Fibroblast of skin of back (primary cell): ENCODE data around the gene SLC7A14.

ENCODE experiments used
- DNase-seq: peaks from one replicate; pipeline ENCODE4 v3.0.0-alpha.2; 2013

SLC7A14 gene

GRCh38 chr3:170532573-170532972 is 53.3 kb downstream of the SLC7A14 start:
- no peak for DNase-seq

GRCh38 chr3:170531657-170532335 is 54.1 kb downstream of the SLC7A14 start:
- no peak for DNase-seq

GRCh38 chr3:170531054-170531453 is 54.8 kb downstream of the SLC7A14 start:
- no peak for DNase-seq

GRCh38 chr3:170529912-170530311 is 56.0 kb downstream of the SLC7A14 start:
- DNase-seq: no peak

GRCh38 chr3:170529346-170529745 is 56.5 kb downstream of the SLC7A14 start:
- DNase-seq: no peak

- no peak for DNase-seq
Measured at GRCh38 chr3:170528726-170529125, 57.1 kb downstream of the SLC7A14 start.

GRCh38 chr3:170524073-170524472 is 61.8 kb downstream of the SLC7A14 start:
- no peak for DNase-seq

GRCh38 chr3:170523248-170523647 is 62.6 kb downstream of the SLC7A14 start:
- peak; percentile 24 for DNase-seq

- DNase-seq: no peak
Measured at GRCh38 chr3:170522201-170522600, 63.7 kb downstream of the SLC7A14 start.

- DNase-seq: no peak
Measured at GRCh38 chr3:170520996-170521395, 64.9 kb downstream of the SLC7A14 start.

- DNase-seq: no peak
Measured at GRCh38 chr3:170517242-170517945, 68.5 kb downstream of the SLC7A14 start.

- no peak for DNase-seq
Measured at GRCh38 chr3:170513642-170514041, 72.2 kb downstream of the SLC7A14 start.

GRCh38 chr3:170511371-170511770 is 74.5 kb downstream of the SLC7A14 start:
- DNase-seq: no peak

- DNase-seq: no peak
Measured at GRCh38 chr3:170508839-170509238, 77.0 kb downstream of the SLC7A14 start.

GRCh38 chr3:170508291-170508690 is 77.6 kb downstream of the SLC7A14 start:
- no peak for DNase-seq

- no peak for DNase-seq
Measured at GRCh38 chr3:170507063-170507462, 78.8 kb downstream of the SLC7A14 start.

- peak; percentile 53 for DNase-seq
Measured at GRCh38 chr3:170506556-170506955, 79.3 kb downstream of the SLC7A14 start.

GRCh38 chr3:170502297-170502696 is 83.6 kb downstream of the SLC7A14 start:
- peak; percentile 25 for DNase-seq

- no peak for DNase-seq
Measured at GRCh38 chr3:170500995-170501394, 84.9 kb downstream of the SLC7A14 start.

GRCh38 chr3:170500462-170500861 is 85.4 kb downstream of the SLC7A14 start:
- DNase-seq: no peak

- no peak for DNase-seq
Measured at GRCh38 chr3:170499562-170500156, 86.2 kb downstream of the SLC7A14 start.

GRCh38 chr3:170497207-170498095 is 88.4 kb downstream of the SLC7A14 start:
- no peak for DNase-seq

- DNase-seq: no peak
Measured at GRCh38 chr3:170496868-170497140, 89.1 kb downstream of the SLC7A14 start.
